HG03378 (cell line): ENCODE data around the gene GPLD1.

Source experiments
- ATAC-seq: cut with Tn5 transposase; IDR thresholded peaks from one replicate; pipeline ENCODE4 v1.9.1; 2021; ENCODE audit warnings: mild to moderate bottlenecking, moderate library complexity; ENCODE audit not compliant: unreplicated experiment

GPLD1 gene

GRCh38 chr6:24455061-24455460 lies 34.3 kb downstream of the GPLD1 start:
- ATAC-seq, result no peak

DNA sequence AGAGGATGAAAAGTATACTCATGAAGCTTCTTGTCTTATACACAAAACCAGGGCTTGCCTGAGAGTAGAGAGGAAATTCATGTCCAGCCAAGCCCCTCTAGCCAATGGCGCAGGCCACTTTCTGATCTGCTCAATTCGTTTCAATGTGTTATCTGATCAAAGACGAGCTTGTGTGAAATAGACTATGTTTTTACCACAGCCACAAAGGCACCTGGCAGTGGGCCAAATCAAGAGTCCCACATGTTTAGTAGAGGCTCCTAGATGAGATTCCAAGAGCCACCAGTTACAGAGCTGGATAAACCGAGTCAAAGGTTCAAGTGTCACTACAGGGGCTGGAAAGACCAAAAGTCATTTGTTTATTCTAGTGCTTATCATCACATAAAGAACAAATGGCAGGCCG lies 34.9 kb downstream of the GPLD1 start:
- no peak for ATAC-seq

DNA sequence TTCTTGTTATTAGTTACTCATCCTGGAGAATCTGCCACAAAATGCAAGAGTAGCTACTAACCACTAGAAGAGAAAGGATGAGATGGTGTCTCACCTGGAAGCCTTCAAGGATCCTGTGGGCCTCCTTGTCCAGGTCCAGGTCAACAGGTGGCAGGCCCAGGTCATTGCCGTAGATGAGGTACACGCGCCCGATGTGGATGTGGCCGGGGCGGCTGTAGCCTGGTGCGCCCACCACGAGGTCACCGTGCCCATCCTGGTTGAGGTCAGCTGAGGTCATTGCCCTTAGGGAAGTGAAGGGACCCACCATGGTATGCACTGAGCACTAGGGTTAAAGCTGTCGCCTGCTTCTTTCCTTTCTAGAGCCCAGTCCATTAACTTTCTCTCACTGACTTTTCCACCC lies 35.5 kb downstream of the GPLD1 start:
- ATAC-seq, result no peak

GRCh38 chr6:24451581-24452388 lies 37.6 kb downstream of the GPLD1 start:
- ATAC-seq, result no peak

DNA sequence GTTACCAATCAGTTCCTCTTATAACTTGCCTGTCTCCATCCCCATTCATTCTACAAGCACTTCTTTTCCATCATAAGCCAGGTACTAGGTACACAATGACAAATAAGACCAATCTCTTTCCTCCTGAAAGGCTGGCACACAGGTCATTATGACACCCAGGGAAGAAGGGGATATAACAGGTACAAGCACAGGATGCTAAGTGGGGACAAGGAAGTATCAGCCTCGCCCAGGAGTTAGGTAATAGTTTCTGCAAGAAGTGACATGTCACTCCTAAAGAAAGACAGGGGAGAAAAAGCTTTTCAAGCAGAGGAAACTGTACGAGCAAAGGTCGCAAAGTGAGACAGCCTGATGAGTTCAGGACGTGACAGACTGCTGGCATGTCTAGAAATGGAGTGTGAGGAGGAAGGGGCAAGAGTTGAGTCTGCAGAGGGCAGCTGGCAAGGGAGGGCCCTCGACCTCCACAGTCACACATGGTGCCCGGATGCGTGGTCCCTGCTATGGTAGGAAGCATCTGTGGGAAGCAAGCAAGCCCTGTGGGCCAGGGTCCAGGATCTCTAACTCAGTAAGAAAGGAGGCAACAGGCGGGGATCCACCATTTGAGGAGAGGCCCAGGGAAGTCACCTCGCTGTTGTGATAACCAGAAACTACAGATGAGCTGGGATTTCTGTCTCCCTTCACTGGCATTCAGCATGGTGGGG lies 40.4 kb downstream of the GPLD1 start:
- no peak for ATAC-seq

- no peak for ATAC-seq
Measured at GRCh38 chr6:24448396-24448795, 41.0 kb downstream of the GPLD1 start.

- ATAC-seq, result no peak
Measured at GRCh38 chr6:24446670-24447069, 42.7 kb downstream of the GPLD1 start.

DNA sequence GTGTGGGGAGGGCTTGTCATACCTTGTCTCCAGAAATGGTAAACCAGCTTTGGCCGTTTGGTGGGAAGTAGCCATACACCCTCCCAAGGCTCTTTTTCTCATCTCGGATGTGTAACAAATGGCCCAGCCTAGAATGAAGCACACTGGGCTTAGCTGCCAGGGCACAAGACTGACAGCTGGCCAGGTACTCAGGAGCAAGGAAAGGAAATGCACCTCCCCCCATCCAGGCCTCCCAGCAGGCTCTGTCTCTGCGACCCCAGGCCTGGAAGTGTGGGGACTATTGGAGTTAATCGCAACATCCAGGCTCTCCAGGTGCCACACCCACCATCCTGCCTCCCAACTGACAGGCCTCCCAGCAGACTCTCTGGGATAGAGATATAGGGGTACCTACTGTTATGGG lies 43.7 kb downstream of the GPLD1 start:
- no peak for ATAC-seq

- ATAC-seq, result no peak
Measured at GRCh38 chr6:24444588-24444987, 44.8 kb downstream of the GPLD1 start.

GRCh38 chr6:24441599-24441904 lies 47.8 kb downstream of the GPLD1 start:
- ATAC-seq, result no peak

DNA sequence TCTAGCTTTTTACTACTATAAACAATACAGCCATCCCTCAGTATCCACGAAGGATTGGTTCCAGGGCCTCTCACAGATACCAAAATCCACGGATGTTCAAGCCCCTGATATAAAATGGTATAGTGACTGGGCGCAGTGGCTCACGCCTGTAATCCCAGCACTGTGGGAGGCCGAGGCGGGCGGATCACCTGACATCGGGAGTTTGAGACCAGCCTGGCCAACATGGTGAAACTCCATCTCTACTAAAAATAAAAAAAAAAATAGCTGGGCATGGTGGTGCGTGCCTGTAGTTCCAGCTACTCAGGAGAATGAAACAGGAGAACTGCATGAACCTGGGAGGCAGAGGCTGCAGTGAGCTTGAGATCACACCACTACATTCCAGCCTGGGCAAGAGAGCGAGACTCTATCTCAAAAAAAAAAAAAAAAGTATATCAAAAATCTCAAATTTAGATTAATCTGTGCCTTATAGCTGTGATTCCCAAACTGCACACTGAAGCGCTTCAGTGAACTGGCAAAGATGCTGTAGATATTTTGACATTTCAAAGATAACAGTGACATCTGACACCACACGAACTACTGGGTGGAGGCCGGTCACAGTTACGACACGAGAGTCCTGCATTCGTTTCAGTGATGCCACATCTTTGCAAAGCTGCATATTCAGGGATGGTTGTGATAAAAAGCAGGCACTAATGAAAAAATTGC lies 48.3 kb downstream of the GPLD1 start:
- no peak for ATAC-seq

DNA sequence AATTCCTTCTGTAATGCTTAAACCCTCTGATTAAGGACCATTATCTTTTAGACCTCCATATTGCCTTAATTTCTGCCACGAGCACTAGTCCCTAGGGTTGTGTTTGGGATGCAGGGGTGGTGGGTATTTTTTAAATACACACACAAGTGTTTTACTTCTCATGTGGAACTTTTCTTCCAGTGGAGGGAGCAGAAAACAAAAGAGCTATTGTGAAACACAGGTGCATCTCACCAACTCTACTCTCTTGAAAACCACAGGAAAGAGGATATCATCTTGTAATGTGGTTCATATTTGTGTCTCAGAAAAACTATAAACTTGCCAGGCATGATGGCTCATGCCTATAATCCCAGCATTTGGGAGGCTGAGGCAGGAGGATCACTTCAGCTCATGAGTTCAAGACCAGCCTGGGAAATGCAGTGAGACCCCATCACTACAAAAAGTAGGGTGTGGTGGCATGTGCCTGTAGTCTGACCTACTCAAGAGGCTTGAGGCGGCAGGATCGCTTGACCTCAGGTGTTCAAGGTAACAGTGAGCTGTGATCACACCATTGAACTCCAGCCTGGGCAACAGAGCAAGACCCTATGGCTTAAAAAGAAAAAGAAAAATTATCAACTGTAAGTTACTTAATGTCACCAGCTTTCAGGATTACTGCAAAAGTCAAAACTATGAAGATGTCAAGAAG lies 49.4 kb downstream of the GPLD1 start:
- no peak for ATAC-seq

DNA sequence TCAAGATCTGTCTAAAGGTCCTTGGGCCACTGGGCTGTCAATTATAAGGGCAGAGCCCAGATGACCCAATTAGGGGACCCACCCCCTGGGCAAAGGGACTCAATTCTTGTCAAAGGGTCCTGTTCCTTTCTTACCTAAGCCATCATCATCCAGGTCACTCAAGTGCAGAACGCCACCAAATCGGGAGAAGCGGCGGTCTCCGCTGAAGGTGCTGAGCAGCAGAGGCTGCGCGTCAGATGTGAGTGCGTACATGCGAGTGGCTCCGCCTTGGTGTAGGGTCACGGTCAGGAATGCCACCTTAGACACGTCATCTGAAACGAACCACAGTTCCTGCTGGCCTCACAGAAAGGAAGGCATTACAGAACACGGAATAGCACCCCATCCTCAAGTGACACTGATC lies 52.4 kb downstream of the GPLD1 start:
- no peak for ATAC-seq

DNA sequence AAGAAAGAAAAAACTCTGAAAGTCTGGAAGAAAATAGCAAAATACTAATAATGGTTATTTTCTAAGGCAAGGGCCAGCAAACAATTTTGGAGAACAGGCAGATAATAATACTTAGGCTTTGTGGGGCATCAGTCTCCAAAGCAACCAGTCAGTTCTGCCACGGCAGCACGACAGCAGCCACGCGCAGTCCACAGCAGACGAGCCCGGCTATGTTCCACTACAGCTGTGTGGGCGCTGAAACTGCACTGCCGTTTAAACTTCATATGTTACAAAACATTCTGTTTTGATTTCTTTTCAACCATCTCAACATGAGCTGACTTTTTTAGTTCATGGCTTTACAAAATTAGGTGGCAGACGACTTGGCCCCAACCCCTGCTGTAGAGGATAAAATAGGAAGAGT lies 56.8 kb downstream of the GPLD1 start:
- no peak for ATAC-seq

- no peak for ATAC-seq
Measured at GRCh38 chr6:24431045-24431451, 58.3 kb downstream of the GPLD1 start.

DNA sequence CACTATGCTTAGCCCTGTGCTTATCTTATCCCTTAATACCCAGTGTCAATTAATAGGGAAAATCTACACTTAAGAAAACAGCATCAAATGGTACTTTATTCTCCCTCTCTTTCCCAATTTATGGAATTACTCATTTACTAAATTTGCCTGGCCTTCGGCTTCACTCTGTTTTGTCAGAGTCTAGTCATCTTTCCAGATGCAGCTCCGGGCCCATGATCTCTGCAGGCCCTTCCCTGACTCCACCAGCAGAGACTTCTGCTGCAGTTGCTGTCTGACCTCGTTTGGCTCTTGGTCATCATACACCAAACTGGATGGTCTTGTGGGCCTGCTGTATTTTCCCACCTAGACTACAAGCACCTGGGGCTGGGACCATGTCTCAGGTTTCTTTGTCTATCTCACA lies 59.3 kb downstream of the GPLD1 start:
- no peak for ATAC-seq

DNA sequence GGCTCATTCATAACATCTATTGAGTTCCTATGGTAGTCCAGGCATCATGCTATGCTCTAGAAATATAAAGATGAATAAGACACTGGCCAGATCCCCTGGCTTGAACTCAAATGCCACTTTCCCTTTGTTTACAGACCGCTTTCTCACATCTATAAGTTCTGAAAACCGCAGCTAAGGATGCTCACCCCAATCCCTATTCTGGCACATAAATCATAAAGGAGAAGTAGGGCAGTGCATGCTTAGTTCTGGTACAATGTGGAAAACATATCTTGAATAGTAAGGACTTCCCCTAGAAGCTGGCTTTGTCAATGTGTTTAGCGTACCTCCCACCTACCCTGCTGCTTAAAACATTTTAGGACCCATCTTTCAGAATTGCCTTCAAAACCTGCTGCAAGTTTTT lies 60.2 kb downstream of the GPLD1 start:
- no peak for ATAC-seq

DNA sequence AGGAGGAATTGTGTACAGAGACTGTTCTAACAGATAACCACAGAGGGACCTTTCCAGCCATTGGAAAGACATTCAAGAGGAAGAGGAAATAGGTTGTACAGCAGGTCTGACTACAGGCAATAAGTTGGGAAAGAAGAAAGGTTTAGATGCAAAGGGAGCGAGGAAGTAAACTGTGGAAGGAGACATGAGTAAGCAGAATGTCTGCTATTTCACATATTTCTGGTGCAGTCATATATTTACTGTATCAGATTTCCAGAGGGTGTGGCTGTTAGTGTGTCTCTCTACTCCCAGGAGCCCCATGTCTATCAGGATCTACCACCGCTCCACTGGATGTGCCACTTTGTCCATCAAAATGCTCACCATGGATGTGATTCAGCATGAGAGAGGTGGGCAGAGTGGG lies 60.8 kb downstream of the GPLD1 start:
- ATAC-seq, result no peak

DNA sequence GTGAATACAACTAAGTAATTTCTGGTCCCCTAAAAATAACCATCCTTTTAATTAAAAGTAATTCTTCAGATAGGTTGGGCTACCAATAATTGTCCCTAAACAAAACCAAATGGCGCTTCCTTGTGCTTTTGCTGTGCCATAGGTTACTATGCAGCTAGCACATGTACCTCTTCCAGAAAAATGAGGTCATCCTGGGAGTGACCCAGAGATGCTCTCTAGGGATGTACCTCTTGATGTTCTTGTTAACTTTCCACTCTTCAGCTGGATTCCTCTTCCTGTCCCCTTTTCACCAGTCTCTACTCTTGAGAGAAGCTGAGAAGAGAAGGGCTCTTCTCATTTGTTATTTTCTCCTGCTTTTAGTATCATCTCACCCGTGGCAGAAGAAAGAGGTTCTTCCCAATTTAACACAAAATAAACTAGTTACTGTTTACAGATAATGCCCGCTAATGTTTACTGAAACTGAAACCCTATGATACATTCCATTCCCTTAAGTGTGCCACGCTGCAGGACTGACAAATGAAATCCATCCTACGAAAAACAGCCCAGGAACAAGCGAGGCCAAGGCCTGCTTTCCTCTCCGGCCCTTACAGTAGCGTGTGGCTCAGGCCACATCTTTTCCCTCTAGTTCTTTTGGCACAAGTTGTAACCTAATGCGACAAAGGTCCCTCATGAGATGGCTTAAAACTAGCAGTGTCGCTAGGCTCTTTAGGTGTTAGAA lies 62.5 kb downstream of the GPLD1 start:
- no peak for ATAC-seq

- ATAC-seq, result no peak
Measured at GRCh38 chr6:24425091-24425490, 64.3 kb downstream of the GPLD1 start.

- ATAC-seq, result no peak
Measured at GRCh38 chr6:24419526-24419925, 69.9 kb downstream of the GPLD1 start.
